NCI-H2081 (cell line): ENCODE measurements around the gene ADIG.

Experiments used
- DNase-seq, 2 experiments: peaks; one replicate each; lab custom pipeline; 2025; lab: John Stamatoyannopoulos, UW

ADIG gene

DNA sequence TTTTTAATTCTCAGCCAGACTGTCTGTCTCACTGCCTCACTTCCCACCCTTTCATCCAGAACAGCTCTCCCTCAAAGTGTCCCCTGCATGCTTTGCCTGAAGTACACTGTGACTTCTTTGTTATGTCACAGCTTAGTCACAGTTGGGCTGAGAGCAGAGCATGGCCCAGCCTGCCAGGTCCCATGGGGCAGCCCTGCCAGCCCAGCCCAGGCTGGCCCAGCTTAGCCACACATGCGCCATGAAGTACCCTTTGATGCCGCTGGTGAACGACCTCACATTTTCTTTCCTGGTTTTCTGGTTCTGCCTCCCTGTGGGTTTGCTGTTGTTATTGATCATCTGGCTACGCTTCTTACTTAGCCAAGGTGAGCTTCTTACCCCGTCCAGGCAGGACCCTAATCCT, at the start of gene ADIG:
Gene ADIG, plus strand, starts transcription at position 185 of the 400 bp plus-strand sequence. Its CDS starts 54 bp downstream, at position 239.
- no peak for DNase-seq

DNA sequence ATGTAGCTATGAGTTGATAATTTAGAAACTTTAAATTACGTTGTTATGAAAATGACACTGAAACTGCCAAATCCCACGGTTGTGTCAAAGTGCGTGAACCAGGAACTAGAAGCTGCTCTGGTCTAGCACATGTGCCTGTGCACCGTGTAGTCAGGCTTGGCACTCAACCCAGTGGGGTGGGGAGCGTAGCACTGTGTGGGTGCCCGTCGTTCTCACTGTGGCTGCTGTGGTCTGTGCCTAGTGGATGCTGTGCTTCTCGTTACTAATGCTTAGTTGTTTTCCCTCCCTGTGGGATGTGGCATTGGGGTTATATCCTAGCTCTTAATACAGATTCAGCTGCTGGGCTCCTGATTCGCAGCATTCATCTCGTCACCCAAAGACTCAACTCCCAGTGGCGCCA, 46.2 kb upstream of the ADIG start:
- no peak for DNase-seq

DNA sequence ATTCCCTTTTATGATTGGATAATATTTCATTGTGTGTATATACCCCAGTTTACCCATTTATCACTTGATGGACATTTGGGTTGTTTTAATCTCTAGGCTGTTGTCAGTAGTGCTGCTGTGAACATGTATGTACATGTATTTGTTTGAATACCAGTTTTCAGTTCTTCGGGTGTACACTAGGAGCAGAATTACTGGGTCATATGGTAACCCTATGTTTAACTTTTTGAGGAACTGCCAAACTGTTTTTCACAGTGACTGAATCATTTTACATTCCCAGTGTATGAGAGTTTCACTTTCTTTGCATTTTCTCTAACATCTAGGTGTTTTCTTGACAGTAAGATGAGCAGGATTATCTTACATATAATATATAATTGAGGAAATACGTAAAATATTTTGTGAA, 44.7 kb upstream of the ADIG start:
- no peak for DNase-seq

DNA sequence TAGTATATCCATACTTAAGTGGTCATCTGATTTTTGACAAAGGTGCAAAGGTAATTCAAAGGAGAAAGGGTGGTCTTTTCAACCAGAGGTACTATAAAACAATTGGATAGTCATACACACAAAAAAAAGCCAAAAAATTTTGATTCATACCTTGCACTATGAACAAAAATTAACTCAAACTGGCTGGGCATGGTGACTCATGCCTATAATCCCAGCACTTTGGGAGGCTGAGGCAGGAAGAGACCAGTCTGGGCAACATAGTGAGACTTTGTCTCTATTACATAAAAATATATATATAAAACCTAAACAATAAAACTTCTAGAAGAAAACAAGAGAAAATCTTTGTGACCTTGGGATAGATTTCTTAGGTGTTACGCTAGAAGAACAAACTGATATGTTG, 43.8 kb upstream of the ADIG start:
- DNase-seq: no peak

GRCh38 chr20:38538789-38539188, 42.2 kb upstream of the ADIG start:
- no peak for DNase-seq

GRCh38 chr20:38543014-38543906, 37.7 kb upstream of the ADIG start:
- no peak for DNase-seq

GRCh38 chr20:38545771-38546170, 35.2 kb upstream of the ADIG start:
- no peak for DNase-seq

DNA sequence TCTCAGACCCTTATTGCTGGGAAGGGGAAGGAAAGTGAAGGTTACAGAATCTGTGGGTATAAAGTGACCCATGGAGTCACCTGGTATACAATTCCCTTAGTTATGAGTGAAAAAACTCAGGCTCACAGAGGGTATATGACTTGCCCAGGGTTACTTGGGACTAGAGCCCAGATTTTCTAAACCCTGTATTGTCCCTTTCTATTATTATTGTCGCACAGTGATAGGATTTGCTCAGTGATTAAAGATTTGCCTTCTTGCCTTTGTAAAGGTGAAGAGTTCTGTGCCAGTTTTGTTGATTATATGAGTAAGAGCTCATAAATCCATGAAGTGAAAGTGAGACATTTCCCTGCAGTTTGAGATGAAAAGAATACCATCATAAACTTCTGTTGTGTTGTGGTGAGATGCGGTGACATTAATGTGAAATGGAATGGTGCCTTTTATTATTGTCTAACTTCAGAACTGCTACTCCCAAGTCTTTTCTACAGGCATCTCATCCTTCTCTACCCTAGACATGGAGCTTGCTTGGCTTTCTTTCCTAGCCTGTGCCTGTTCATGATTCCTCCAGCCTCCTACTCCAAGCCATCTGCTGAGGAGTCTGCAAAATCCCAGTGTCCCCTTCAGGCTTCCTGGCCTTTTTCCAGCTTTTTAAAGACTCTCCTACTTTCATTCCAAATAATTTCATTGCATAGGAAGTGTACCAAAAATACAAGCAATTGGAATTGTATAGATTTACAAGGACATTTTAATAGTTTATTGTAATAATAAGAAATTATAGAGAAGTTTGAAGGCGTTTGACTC, 33.5 kb upstream of the ADIG start:
- no peak for DNase-seq

GRCh38 chr20:38548356-38549083, 32.5 kb upstream of the ADIG start:
- DNase-seq: no peak

- DNase-seq: no peak
These were observed 30.7 kb upstream of the ADIG start for GRCh38 chr20:38550274-38550673.

- DNase-seq: no peak
These were observed 29.9 kb upstream of the ADIG start for GRCh38 chr20:38551056-38551626.

- no peak for DNase-seq
These were observed 26.0 kb upstream of the ADIG start for GRCh38 chr20:38554986-38555385.

GRCh38 chr20:38555395-38555794, 25.6 kb upstream of the ADIG start:
- no peak for DNase-seq

DNA sequence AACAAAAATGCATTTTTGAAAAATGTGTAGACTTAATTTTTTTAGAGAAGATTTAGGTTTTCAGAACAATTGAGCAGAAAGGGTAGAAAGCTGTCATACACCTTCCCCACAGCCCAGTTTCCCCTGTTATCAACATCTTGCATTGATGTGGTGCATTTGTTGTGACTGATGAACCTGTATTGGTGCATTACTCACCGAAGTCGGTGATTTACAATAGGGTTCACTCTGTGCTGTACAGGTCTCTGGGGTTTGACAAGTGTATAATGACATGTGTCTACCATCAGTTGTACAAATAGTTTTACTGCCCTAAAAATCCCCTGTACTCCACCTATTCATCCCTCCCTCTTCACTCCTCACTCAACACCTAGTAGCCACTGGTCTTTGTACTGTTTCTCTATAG, 23.8 kb upstream of the ADIG start:
- no peak for DNase-seq

DNA sequence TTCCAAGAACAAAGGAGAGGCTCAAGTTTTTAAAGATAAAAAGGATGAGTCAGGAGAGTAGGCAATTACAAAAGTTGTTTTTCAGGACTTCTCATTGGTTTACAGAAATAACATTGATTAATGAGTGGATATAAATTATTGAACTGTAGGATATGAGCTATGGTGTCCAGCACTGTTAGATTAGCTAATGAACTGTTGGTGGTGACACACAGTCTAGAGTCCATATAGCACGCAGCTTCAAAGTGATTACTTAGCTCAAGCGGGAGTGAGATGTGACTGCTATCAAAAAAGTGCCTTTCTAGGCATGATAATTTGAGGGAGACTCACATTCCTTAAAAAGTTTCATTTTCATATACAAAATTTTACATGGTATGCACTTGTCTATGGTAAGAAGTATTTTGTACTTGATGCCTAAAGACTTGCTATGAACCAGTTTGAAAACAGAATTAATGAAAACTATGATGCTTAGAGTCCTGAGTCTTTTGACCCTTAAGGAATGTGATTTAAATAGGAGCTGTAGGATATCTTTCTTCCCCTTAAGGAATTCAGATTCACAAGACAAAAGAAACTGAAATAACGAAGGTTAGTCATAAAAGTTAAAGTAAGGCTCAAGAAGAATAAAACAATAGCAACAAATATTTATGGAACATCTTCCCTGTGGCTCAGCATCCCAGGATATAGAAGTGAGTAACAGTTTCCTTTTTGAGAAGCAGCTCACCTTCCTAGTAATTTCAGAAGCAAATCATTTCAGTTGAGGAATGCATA, 22.2 kb upstream of the ADIG start:
- DNase-seq: no peak

GRCh38 chr20:38559764-38560163, 21.2 kb upstream of the ADIG start:
- no peak for DNase-seq

GRCh38 chr20:38563802-38564431, 17.1 kb upstream of the ADIG start:
- DNase-seq: no peak

GRCh38 chr20:38564680-38565079, 16.3 kb upstream of the ADIG start:
- no peak for DNase-seq

GRCh38 chr20:38566036-38566598, 14.9 kb upstream of the ADIG start:
- DNase-seq: no peak

DNA sequence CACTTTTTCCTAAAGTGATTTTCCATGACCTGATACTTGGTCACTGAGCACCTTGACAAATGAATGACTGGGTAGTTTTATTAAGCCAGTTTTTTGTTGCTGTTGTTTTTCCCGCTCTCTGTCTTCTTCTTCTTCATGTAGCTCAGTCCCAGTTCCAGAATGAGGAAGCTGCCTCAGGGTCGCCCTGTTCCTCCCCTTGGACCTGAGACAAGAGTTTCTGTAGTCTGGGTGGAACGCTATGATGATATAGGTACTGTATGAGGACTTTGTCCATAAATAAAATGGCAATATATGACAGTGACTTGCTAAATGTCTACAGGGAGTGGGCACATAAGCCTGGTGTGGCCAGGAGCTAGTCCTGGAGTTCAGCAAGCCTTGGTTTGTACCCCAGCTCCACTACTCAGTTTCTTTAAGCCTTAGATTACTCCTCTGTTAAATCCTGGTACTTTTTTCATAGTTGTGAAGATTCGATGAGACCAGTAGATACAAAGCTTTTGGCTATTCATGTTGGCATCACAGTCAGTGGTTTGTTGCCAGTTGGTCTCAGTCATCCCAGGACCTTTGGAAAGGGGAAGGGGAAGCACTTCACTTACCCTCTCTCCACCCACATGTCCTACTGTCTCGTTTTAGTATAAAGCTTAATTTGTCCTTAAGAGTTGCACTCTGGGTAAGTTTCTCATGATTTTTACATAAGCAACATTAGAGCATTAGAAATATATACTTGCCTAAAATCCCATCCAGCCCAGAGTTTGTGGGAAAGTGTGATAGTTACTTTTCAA, 11.1 kb upstream of the ADIG start:
- no peak for DNase-seq
